ENCODE measurements around the gene MB. TPM values are rescaled to one million over a fixed set of nuclear protein-coding genes. Genes with fewer than 3 reads are reported as not detected.

MB gene
- total and polyA plus RNA-seq, 4 donors = 1.3 to 3.1 (median 1.8) TPM

DNA sequence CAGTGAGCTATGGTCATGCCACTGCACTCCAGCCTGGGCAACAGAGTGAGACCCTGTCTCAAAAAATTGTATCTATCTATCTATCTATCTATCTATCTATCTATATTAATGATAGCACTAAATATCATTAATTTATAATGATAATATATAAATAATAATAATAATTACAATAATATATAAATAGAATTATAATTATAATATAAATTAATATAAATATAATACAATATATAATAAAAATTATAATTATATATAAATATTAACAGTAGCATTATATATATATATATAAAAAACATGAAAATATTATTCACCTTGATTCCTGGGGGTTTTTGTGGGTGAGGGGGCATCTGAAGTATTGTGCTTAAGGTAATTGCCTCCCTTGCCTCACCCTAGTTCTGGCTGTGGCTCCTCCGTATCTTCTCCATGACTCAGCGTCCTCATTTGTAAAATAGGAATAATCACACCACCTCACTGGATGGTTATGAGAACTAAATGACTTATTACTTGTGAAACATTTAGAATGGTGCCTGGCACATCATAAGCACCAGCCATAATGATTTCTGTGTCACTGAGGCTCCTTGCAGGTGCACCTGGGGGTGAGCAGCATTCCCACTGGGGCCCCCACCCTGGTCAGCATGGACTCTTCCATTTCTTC is 57.6 kb downstream of the MB start:
- H3K9me3 ChIP-seq (ENCODE audit: control insufficient read depth in 4 of 4, insufficient read depth in 3 of 4, low read length in 3 of 4) = no peaks in the 10 kb centered on the region

GRCh38 chr22:35558719-35559118 is 58.4 kb downstream of the MB start:
- no peaks in the 10 kb centered on the region for H3K27me3 ChIP-seq (ENCODE audit: control insufficient read depth in 3 of 3, insufficient read depth in 3 of 3, low read length in 2 of 3)
- no peak overlapping the region for H3K4me3 ChIP-seq
- no peak overlapping the region for H3K9ac ChIP-seq (ENCODE audit: insufficient read depth in 1 of 2, low read length in 2 of 2)
- H3K9me3 ChIP-seq (ENCODE audit: control insufficient read depth in 4 of 4, insufficient read depth in 3 of 4, low read length in 3 of 4) = no peaks in the 10 kb centered on the region
- H3K36me3 ChIP-seq (ENCODE audit: control insufficient read depth in 4 of 4, insufficient read depth in 4 of 4, low read length in 4 of 4) = no peaks in the 10 kb centered on the region
- peaks cover 0 to 11% (median 0%) of the 10 kb centered on the region in 5 donors for H3K4me1 ChIP-seq (ENCODE audit: control insufficient read depth in 5 of 5, insufficient read depth in 5 of 5, low read length in 5 of 5)
- no peak for TF ChIP-seq CTCF (IDR thresholded peaks at IDR 0.05; ENCODE audit: control extremely low read depth, extremely low read depth)
- no peak for DNase-seq
- no peak overlapping the region for H3K27ac ChIP-seq (ENCODE audit: low read depth in 1 of 2, low read length in 1 of 2)
- WGBS, 2 donors = 94 to 97% methylated on average over 3 of the region's 3 CpGs
- no peak for ATAC-seq (ENCODE audit: insufficient read depth, low FRiP score)

More for the DNA sequence above, 57.6 kb downstream of the MB start:
- DNase-seq = no peak
- H3K4me1 ChIP-seq (ENCODE audit: control insufficient read depth in 5 of 5, insufficient read depth in 5 of 5, low read length in 5 of 5) = peaks cover 0 to 14% (median 1%) of the 10 kb centered on the region in 5 donors
- no peak overlapping the region for H3K27ac ChIP-seq (ENCODE audit: low read depth in 1 of 2, low read length in 1 of 2)
- no peak overlapping the region for H3K4me3 ChIP-seq
- no peak overlapping the region for H3K9ac ChIP-seq (ENCODE audit: insufficient read depth in 1 of 2, low read length in 2 of 2)
- ATAC-seq (ENCODE audit: insufficient read depth, low FRiP score) = no peak
- no peaks in the 10 kb centered on the region for H3K27me3 ChIP-seq (ENCODE audit: control insufficient read depth in 3 of 3, insufficient read depth in 3 of 3, low read length in 2 of 3)
- TF ChIP-seq CTCF (IDR thresholded peaks at IDR 0.05; ENCODE audit: control extremely low read depth, extremely low read depth) = no peak
- 76 to 78% methylated on average over 2 of the region's 2 CpGs for WGBS, 2 donors
- H3K36me3 ChIP-seq (ENCODE audit: control insufficient read depth in 4 of 4, insufficient read depth in 4 of 4, low read length in 4 of 4) = no peaks in the 10 kb centered on the region

GRCh38 chr22:35558031-35558430 is 59.1 kb downstream of the MB start:
- H3K4me1 ChIP-seq (ENCODE audit: control insufficient read depth in 5 of 5, insufficient read depth in 5 of 5, low read length in 5 of 5) = peaks cover 0 to 6% (median 0%) of the 10 kb centered on the region in 5 donors
- no peaks in the 10 kb centered on the region for H3K36me3 ChIP-seq (ENCODE audit: control insufficient read depth in 4 of 4, insufficient read depth in 4 of 4, low read length in 4 of 4)
- H3K27me3 ChIP-seq (ENCODE audit: control insufficient read depth in 3 of 3, insufficient read depth in 3 of 3, low read length in 2 of 3) = no peaks in the 10 kb centered on the region
- H3K9ac ChIP-seq (ENCODE audit: insufficient read depth in 1 of 2, low read length in 2 of 2) = no peak overlapping the region
- H3K9me3 ChIP-seq (ENCODE audit: control insufficient read depth in 4 of 4, insufficient read depth in 3 of 4, low read length in 3 of 4) = no peaks in the 10 kb centered on the region
- no peak overlapping the region for H3K27ac ChIP-seq (ENCODE audit: low read depth in 1 of 2, low read length in 1 of 2)
- TF ChIP-seq CTCF (IDR thresholded peaks at IDR 0.05; ENCODE audit: control extremely low read depth, extremely low read depth) = no peak
- WGBS, 2 donors = 46 to 77% methylated on average over 5 of the region's 5 CpGs
- DNase-seq (no peak), ATAC-seq (ENCODE audit: insufficient read depth, low FRiP score) (no peak)
- no peak overlapping the region for H3K4me3 ChIP-seq

Other genes with a start within 250 kb of the MB start
- gene HMOX1, start 236.2 kb downstream of the MB start, total RNA-seq = 100 to 1,000 TPM in 1 of 2 donors, 10 to 100 TPM in 1; 59.9 to 151 TPM
- 100 to 1,000 TPM; 120 to 930 TPM for gene HMOX1, start 236.2 kb downstream of the MB start, polyA plus RNA-seq
- 10 to 100 TPM; 31.1 to 43.1 TPM for gene MCM5, start 217.2 kb downstream of the MB start, total RNA-seq
- gene MCM5, start 217.2 kb downstream of the MB start, polyA plus RNA-seq = 10 to 100 TPM; 17.6 to 20.7 TPM
- gene RASD2, start 76.5 kb downstream of the MB start, total RNA-seq = 1 to 10 TPM in 1 of 2 donors, under 1 TPM in 1; 0.14 to 1.1 TPM
- gene RASD2, start 76.5 kb downstream of the MB start, polyA plus RNA-seq = under 1 TPM; 0.40 to 0.47 TPM
- gene APOL6, start 31.1 kb upstream of the MB start, total RNA-seq = 10 to 100 TPM; 31.1 to 34.1 TPM
- gene APOL6, start 31.1 kb upstream of the MB start, polyA plus RNA-seq = 10 to 100 TPM in 1 of 2 donors, 1 to 10 TPM in 1; 9.6 to 13.6 TPM
- gene APOL5, start 100.5 kb upstream of the MB start, total RNA-seq = not detected
- gene APOL5, start 100.5 kb upstream of the MB start, polyA plus RNA-seq = not detected